ENCODE measurements around the gene NR4A3. TPM values are rescaled to one million over a fixed set of nuclear protein-coding genes. Genes with fewer than 3 reads are reported as not detected.

The NR4A3 gene
- total RNA-seq, 1 experiment from 2014 or later, result 0.24 TPM

DNA sequence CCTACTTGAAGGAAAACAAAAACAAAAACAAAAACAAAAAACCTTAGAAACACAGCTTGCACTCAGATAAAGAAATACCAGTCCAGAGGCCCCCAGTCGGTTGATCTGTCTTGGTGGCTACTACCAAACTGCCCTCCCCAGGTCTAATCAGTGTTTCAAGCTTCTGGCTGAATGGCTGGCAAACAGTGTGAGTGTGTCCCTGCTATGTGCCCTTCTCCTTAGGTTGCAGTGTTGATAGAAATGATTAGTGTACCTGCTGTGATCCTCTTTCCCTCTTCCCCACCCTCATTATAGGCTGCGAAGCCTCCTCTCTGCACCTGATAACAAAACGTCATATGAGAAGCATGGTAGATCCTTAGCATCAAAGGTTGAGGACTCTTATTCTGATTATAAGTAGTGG, 12.8 kb downstream of the NR4A3 start:
- H3K4me3 Mint-ChIP-seq, result no peak overlapping the region
- H3K4me1 ChIP-seq (ENCODE audit: insufficient read depth, low read length), result peaks cover under 1% of the 10 kb centered on the region; the same call in 1 of the 2 replicates
- H3K4ac ChIP-seq (ENCODE audit: low read depth, low read length), result no peak overlapping the region
- no peaks in the 10 kb centered on the region for H4K20me1 ChIP-seq (ENCODE audit: control insufficient read depth, insufficient read depth, insufficient read length)
- no peaks in the 10 kb centered on the region for H3K79me2 ChIP-seq (ENCODE audit: insufficient read depth, low read length)
- H3K9me3 ChIP-seq (ENCODE audit: control insufficient read depth, low read depth, low read length), result no peaks in the 10 kb centered on the region
- no peak overlapping the region for H3K23ac ChIP-seq (ENCODE audit: insufficient read length, low read depth, low read length)
- H4K91ac ChIP-seq (ENCODE audit: insufficient read length, low read depth, low read length), result no peak overlapping the region
- no peak overlapping the region for H3K27ac Mint-ChIP-seq
- no peak overlapping the region for H3K14ac ChIP-seq (ENCODE audit: insufficient read depth, low read length)
- H3K79me1 ChIP-seq (ENCODE audit: insufficient read depth, low read depth, low read length, poor library complexity, severe bottlenecking), result no peaks in the 10 kb centered on the region
- WGBS (ENCODE audit: extremely low coverage, insufficient read length, low lambda C conversion rate), result no CpG with 5 or more reads among the region's 3 CpGs
- peaks cover 36% of the 10 kb centered on the region for H3K27me3 Mint-ChIP-seq (ENCODE audit: low read depth)
- no peak overlapping the region for H2BK120ac ChIP-seq (ENCODE audit: low read depth, low read length, poor library complexity, severe bottlenecking)
- H3K9me3 Mint-ChIP-seq, result no peaks in the 10 kb centered on the region; a peak in 1 of 5 replicates
- H3K23me2 ChIP-seq (ENCODE audit: insufficient read length, low read depth, low read length, poor library complexity, severe bottlenecking), result no peaks in the 10 kb centered on the region
- no peak overlapping the region for H4K8ac ChIP-seq (replicated peaks; ENCODE audit: insufficient read length, low read depth, low read length)
- TF ChIP-seq, protein P1, sequence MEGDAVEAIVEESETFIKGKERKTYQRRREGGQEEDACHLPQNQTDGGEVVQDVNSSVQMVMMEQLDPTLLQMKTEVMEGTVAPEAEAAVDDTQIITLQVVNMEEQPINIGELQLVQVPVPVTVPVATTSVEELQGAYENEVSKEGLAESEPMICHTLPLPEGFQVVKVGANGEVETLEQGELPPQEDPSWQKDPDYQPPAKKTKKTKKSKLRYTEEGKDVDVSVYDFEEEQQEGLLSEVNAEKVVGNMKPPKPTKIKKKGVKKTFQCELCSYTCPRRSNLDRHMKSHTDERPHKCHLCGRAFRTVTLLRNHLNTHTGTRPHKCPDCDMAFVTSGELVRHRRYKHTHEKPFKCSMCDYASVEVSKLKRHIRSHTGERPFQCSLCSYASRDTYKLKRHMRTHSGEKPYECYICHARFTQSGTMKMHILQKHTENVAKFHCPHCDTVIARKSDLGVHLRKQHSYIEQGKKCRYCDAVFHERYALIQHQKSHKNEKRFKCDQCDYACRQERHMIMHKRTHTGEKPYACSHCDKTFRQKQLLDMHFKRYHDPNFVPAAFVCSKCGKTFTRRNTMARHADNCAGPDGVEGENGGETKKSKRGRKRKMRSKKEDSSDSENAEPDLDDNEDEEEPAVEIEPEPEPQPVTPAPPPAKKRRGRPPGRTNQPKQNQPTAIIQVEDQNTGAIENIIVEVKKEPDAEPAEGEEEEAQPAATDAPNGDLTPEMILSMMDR (conservative IDR thresholded peaks at IDR 0.05), result no peak
- H3K9ac ChIP-seq (ENCODE audit: extremely low read depth, insufficient read length, low read length), result no peak overlapping the region
- H4K5ac ChIP-seq (ENCODE audit: insufficient read length, low read depth, low read length), result no peak overlapping the region
- H2AK5ac ChIP-seq (ENCODE audit: insufficient read length, low read length), result no peak overlapping the region
- no peak overlapping the region for H2BK15ac ChIP-seq (ENCODE audit: low read depth, low read length)
- no peak overlapping the region for H3K27ac ChIP-seq (ENCODE audit: insufficient read length, low read depth, low read length)
- no peak overlapping the region for H2BK12ac ChIP-seq (ENCODE audit: insufficient read length, low read depth, low read length)
- no peak overlapping the region for H3K56ac ChIP-seq (ENCODE audit: insufficient read length, low read depth, low read length)
- H3K18ac ChIP-seq (ENCODE audit: insufficient read length, low read depth, low read length), result no peak overlapping the region
- no peak for DNase-seq
- no peak overlapping the region for H3T11ph ChIP-seq (ENCODE audit: low read length)
- peaks cover 2 to 3% of the 10 kb centered on the region in 2 experiments for H3K4me1 Mint-ChIP-seq
- no peak overlapping the region for H2BK5ac ChIP-seq (ENCODE audit: insufficient read length, low read length)
- H2BK20ac ChIP-seq (ENCODE audit: low read depth, low read length, poor library complexity, severe bottlenecking), result no peak overlapping the region
- no peak overlapping the region for H3K4me2 ChIP-seq (ENCODE audit: insufficient read depth, insufficient read length, low read length)
- H3K36me3 Mint-ChIP-seq (ENCODE audit: insufficient read depth in 1 of 3, low read depth in 3 of 3), result no peaks in the 10 kb centered on the region
- no peak overlapping the region for H2AFZ ChIP-seq (ENCODE audit: low read length)
- H3K27me3 ChIP-seq (ENCODE audit: insufficient read depth, low read length), result peaks cover 6% of the 10 kb centered on the region; the same call in 1 of the 2 replicates

Measured in H9 (cell line).